GM12878 (cell line): ENCODE measurements around the gene LHFPL3. TPM values are rescaled to one million over a fixed set of nuclear protein-coding genes. Genes with fewer than 3 reads are reported as not detected.

Experiments
- ATAC-seq: fragments of 200-7000 bp; cut with Tn5 transposase; 3 replicates; pipeline ENCODE4 v1.9.1; 2020; ENCODE audit warnings: mild to moderate bottlenecking, moderate library complexity
- BruUV-seq: library from RNA; stranded (reverse); fragments of 400-500 nt; replicated peaks from 2 replicates; lab custom pipeline; 2021; lab: Mats Ljungman, UMichigan
- CTCF ChIA-PET: fragments of 300-600 bp; sonication (Branson Sonifier 250); formaldehyde crosslinking; extraction: SDS; loops from one replicate; lab custom pipeline; 2021; ENCODE audit warnings: inconsistent platforms; lab: Yijun Ruan, JAX
- POLR2A ChIA-PET: fragments of 350-600 bp; formaldehyde crosslinking; extraction: SDS; loops from one replicate; lab custom pipeline; 2021; ENCODE audit warnings: inconsistent platforms; lab: Charles Lee
- RAD21 ChIA-PET: fragments of 300-600 bp; sonication (Branson Sonifier 250); formaldehyde crosslinking; loops from one replicate; lab custom pipeline; 2023; ENCODE audit warnings: antibody characterized with exemption; ENCODE audit not compliant: unreplicated experiment; lab: Charles Lee
- SMC1A ChIA-PET: fragments of 300-600 bp; sonication (Branson Sonifier 250); formaldehyde crosslinking; loops from one replicate; lab custom pipeline; 2023; ENCODE audit not compliant: unreplicated experiment, uncharacterized antibody; lab: Charles Lee
- DNase-seq: peaks from one replicate; pipeline ENCODE4 v3.0.0-alpha.2; 2011; ENCODE audit warnings: low read depth, low spot score
- FAIRE-seq: peaks from 3 replicates; lab custom pipeline; 2011; peaks lifted over from hg19 to GRCh38; lab: Jason Lieb, UNC
- H2AFZ ChIP-seq: 2 replicates; pipeline ENCODE4 v1.6.0; 2011; ENCODE audit warnings: low read depth, low read length, control low read depth; ENCODE audit not compliant: control insufficient read depth
- H3K27ac ChIP-seq: 2 replicates; pipeline ENCODE4 v1.5.1; 2011; ENCODE audit warnings: control low read depth; ENCODE audit not compliant: control insufficient read depth, insufficient read depth
- H3K27me3 ChIP-seq, 2 experiments: replicated peaks in 1 of 2; 2 replicates each; pipeline versions ENCODE4 v1.6.0 to v1.6.1; 2011; ENCODE audit warnings: low read length in 1 of 2; ENCODE audit not compliant: control insufficient read depth in 2 of 2, insufficient read depth in 2 of 2
- H3K36me3 ChIP-seq, 2 experiments: 2 replicates each; pipeline ENCODE4 v1.5.1; 2011; ENCODE audit warnings: low read length in 1 of 2; ENCODE audit not compliant: control insufficient read depth in 2 of 2, insufficient read depth in 2 of 2
- H3K4me1 ChIP-seq: 2 replicates; pipeline ENCODE4 v1.6.1; 2011; ENCODE audit warnings: mild to moderate bottlenecking, low read length, moderate library complexity, mixed read lengths; ENCODE audit not compliant: control insufficient read depth, insufficient read depth
- H3K4me2 ChIP-seq: 2 replicates; pipeline ENCODE4 v1.6.0; 2011; ENCODE audit warnings: control low read depth; ENCODE audit not compliant: control insufficient read depth, insufficient read depth
- H3K4me3 ChIP-seq: fragments of 200-600 bp; sonication (generic); 2 replicates; pipeline ENCODE4 v1.5.1; 2016
- H3K79me2 ChIP-seq: 2 replicates; pipeline ENCODE4 v1.6.0; 2011; ENCODE audit warnings: low read length; ENCODE audit not compliant: control insufficient read depth, insufficient read depth
- H3K9ac ChIP-seq: 2 replicates; pipeline ENCODE4 v1.8.0; 2011; ENCODE audit warnings: low read length, control low read depth, mixed read lengths; ENCODE audit not compliant: control insufficient read depth, insufficient read depth
- H3K9me3 ChIP-seq: replicated peaks from 3 replicates; pipeline ENCODE4 v1.5.1; 2011; ENCODE audit warnings: mild to moderate bottlenecking, low read length; ENCODE audit not compliant: control insufficient read depth, insufficient read depth
- H4K20me1 ChIP-seq: 2 replicates; pipeline ENCODE4 v1.6.0; 2011; ENCODE audit not compliant: control insufficient read depth, insufficient read depth
- BHLHE40 ChIP-seq, 2 experiments: fragments of 450-650 bp in 1 of 2; IDR thresholded peaks; 2 replicates each; pipeline ENCODE4 v1.6.1; 2011 to 2017; ENCODE audit warnings: low read depth in 2 of 2, borderline replicate concordance in 1 of 2, improper control_type of control experiment in 1 of 2, low read length in 1 of 2, mild to moderate bottlenecking in 1 of 2
- BRCA1 ChIP-seq: IDR thresholded peaks from 2 replicates; pipeline ENCODE4 v1.6.1; 2011; ENCODE audit warnings: low read depth, low read length, improper control_type of control experiment
- ETV6 ChIP-seq, 2 experiments: fragments of 450-650 bp in 1 of 2; IDR thresholded peaks in 1 of 2; conservative IDR thresholded peaks in 1 of 2; 2 replicates each; pipeline ENCODE4 v1.6.1; 2014; ENCODE audit warnings: antibody characterized with exemption in 1 of 2, borderline replicate concordance in 1 of 2, low read depth in 1 of 2, mild to moderate bottlenecking in 1 of 2, moderate library complexity in 1 of 2
- EZH2 ChIP-seq: IDR thresholded peaks from 2 replicates; pipeline ENCODE4 v1.6.1; 2012; ENCODE audit warnings: low read depth, mild to moderate bottlenecking, control low read depth, inconsistent platforms, low read length, borderline replicate concordance; ENCODE audit not compliant: control insufficient read depth
- FOXK2 ChIP-seq: fragments of 450-650 bp; IDR thresholded peaks from 2 replicates; pipeline ENCODE4 v1.6.1; 2017; ENCODE audit warnings: mild to moderate bottlenecking, moderate library complexity
- HDAC2 ChIP-seq: fragments of 200-600 bp; sonication (generic); IDR thresholded peaks from 2 replicates; pipeline ENCODE4 v1.6.1; 2017
- HDGF ChIP-seq: fragments of 450-650 bp; IDR thresholded peaks from 2 replicates; pipeline ENCODE4 v1.6.1; 2016; ENCODE audit warnings: antibody characterized with exemption
- KDM1A ChIP-seq: fragments of 200-600 bp; sonication (generic); IDR thresholded peaks from 2 replicates; pipeline ENCODE4 v1.6.1; 2016; ENCODE audit warnings: borderline replicate concordance
- MAX ChIP-seq: IDR thresholded peaks from 2 replicates; pipeline ENCODE4 v1.6.1; 2012; ENCODE audit warnings: low read depth, low read length, improper control_type of control experiment
- MTA3 ChIP-seq: IDR thresholded peaks from 2 replicates; pipeline ENCODE4 v1.6.1; 2012; ENCODE audit warnings: low read length, inconsistent platforms, borderline replicate concordance
- MYC ChIP-seq: IDR thresholded peaks from 2 replicates; pipeline ENCODE4 v1.6.1; 2011; ENCODE audit warnings: mild to moderate bottlenecking, low read length, moderate library complexity, inconsistent platforms; ENCODE audit not compliant: insufficient read depth, insufficient replicate concordance, insufficient read length, severe bottlenecking
- TBL1XR1 ChIP-seq: IDR thresholded peaks from 2 replicates; pipeline ENCODE4 v1.6.1; 2012; ENCODE audit warnings: low read depth, low read length, improper control_type of control experiment
- ZBTB11 ChIP-seq: fragments of 450-650 bp; formaldehyde crosslinking; IDR thresholded peaks from 2 replicates; pipeline ENCODE4 v1.5.0; 2022; ENCODE audit warnings: mild to moderate bottlenecking, missing genetic modification characterization
- ZNF622 ChIP-seq: fragments of 450-650 bp; IDR thresholded peaks from 2 replicates; pipeline ENCODE4 v1.6.1; 2017; ENCODE audit warnings: mild to moderate bottlenecking, inconsistent platforms
- WGBS: methylation state at CpG from one replicate; pipeline ENCODE4 v1.1.6; 2016; ENCODE audit warnings: low lambda C conversion rate; ENCODE audit not compliant: insufficient replicate concordance, insufficient coverage; ENCODE audit errors: missing lambda C conversion rate; 5-methylcytosine and 5-hydroxymethylcytosine counted together
- in situ Hi-C: fragments of 300-500 bp; cut with MboI; formaldehyde crosslinking; loops from 9 replicates; pipeline ENCODE4 v1.14.3; 2018; ENCODE audit warnings: mixed read lengths
- intact Hi-C: fragments of 100-400 bp; cut with micrococcal nuclease; formaldehyde crosslinking; loops from one replicate; pipeline ENCODE4 v1.14.2; 2022; ENCODE audit not compliant: unreplicated experiment
- polyA plus RNA-seq, 11 experiments: library from polyadenylated mRNA; depleted of rRNA in 4 of 11; unstranded in 6 of 11; stranded (reverse) in 5 of 11; fragments of >200 nt; fragmentation: Nextera tagmentation in 4 of 11; fragmentation: Illumina TruSeq in 1 of 11; extraction: Ambion mirVana in 4 of 11; extraction: Trizol in 1 of 11; gene quantifications; 1 replicate in 1 of 11; 2 replicates in 10 of 11; pipeline versions ENCODE4 v1.2.1 to v1.2.3, GENCODE V29; 2011 to 2016; ENCODE audit warnings: inconsistent platforms in 2 of 11, missing spikeins in 2 of 11, low read depth in 1 of 11
- total RNA-seq, 4 experiments: library from RNA; depleted of rRNA in 3 of 4; stranded (reverse); fragments of >200 nt in 3 of 4; fragmentation: Illumina TruSeq in 1 of 4; extraction: Trizol in 1 of 4; gene quantifications; 2 replicates each; pipeline versions ENCODE4 v1.2.1 to v1.2.3, GENCODE V29; 2013 to 2021
- TF ChIP-seq, protein P1 (sequence below): IDR thresholded peaks from 2 replicates; pipeline ENCODE4 v1.6.1; 2012; ENCODE audit warnings: improper control_type of control experiment, low read depth, low read length; ENCODE audit not compliant: insufficient replicate concordance

LHFPL3 gene
- total and polyA plus RNA-seq, 10 of the 15 experiments (the other 5 are each of a cell fraction or from before 2014, with no cell fraction given): 0.09 TPM; not detected in 9

GRCh38 chr7:104657134-104657533 lies 328.7 kb downstream of the LHFPL3 start (continued):
- TF ChIP-seq ZBTB11: no peak
- no peak for TF ChIP-seq BRCA1
- no peak for TF ChIP-seq BHLHE40 (IDR thresholded peaks at IDR 0.05; ENCODE audit: borderline replicate concordance in 1 of 2, low read depth in 2 of 2, low read length in 1 of 2)
- TF ChIP-seq FOXK2: no peak
- no peak for TF ChIP-seq HDAC2
- no peak for TF ChIP-seq EZH2

DNA sequence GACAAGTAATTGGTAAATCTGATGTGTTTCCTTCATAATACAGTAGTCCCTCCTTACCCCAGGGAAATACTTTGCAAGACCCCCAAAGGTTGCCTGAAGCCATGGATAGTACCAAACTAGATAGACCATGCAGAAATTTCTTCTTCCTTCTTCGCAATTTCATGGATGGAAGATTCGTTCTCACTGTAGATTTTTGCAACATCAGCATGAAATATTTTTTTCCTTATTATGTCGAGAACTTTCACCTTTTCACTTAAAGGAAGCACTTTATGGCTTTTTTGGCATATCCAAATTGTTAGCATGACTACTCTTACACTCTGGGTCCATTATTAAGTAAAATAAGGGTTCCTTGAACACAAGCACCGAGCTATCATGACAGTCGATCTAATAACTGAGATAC lies 333.2 kb downstream of the LHFPL3 start:
- no peaks in the 10 kb centered on the region for H4K20me1 ChIP-seq
- H3K9ac ChIP-seq: no peak overlapping the region
- H3K79me2 ChIP-seq: no peaks in the 10 kb centered on the region
- no peak overlapping the region for H3K4me3 ChIP-seq
- POLR2A ChIA-PET: no interaction called here
- 21% methylated on average over 5 of the region's 5 CpGs for WGBS
- no peak overlapping the region for H3K27ac ChIP-seq
- DNase-seq (no peak), FAIRE-seq (no peak), ATAC-seq (no peak)
- no peak overlapping the region for H2AFZ ChIP-seq
- no peak overlapping the region for H3K4me2 ChIP-seq
- RAD21 ChIA-PET: no interaction called here
- intact Hi-C loops: no loop called here
- H3K9me3 ChIP-seq: no peaks in the 10 kb centered on the region
- no peaks in the 10 kb centered on the region for H3K36me3 ChIP-seq
- in situ Hi-C loops: no loop called here
- H3K27me3 ChIP-seq: no peaks in the 10 kb centered on the region; a peak in 1 of 4 replicates
- CTCF ChIA-PET: interaction anchor here (0.7 kb wide), 1 partner anchor 549 kb away, joined by 3 read pairs; no protein-coding TSS in a partner anchor
- SMC1A ChIA-PET: no interaction called here
- no TSS peak for BruUV-seq
- H3K4me1 ChIP-seq: no peaks in the 10 kb centered on the region
- TF ChIP-seq ZNF622 (no peak), MAX (no peak), TBL1XR1 (no peak), KDM1A (no peak), MTA3 (no peak), HDGF (no peak), ETV6 (conservative IDR thresholded peaks at IDR 0.05 in 1 of 2, IDR thresholded peaks at IDR 0.05 in 1 of 2; ENCODE audit: borderline replicate concordance in 1 of 2, low read depth in 1 of 2) (no peak), MYC (no peak)
- TF ChIP-seq, protein P1, sequence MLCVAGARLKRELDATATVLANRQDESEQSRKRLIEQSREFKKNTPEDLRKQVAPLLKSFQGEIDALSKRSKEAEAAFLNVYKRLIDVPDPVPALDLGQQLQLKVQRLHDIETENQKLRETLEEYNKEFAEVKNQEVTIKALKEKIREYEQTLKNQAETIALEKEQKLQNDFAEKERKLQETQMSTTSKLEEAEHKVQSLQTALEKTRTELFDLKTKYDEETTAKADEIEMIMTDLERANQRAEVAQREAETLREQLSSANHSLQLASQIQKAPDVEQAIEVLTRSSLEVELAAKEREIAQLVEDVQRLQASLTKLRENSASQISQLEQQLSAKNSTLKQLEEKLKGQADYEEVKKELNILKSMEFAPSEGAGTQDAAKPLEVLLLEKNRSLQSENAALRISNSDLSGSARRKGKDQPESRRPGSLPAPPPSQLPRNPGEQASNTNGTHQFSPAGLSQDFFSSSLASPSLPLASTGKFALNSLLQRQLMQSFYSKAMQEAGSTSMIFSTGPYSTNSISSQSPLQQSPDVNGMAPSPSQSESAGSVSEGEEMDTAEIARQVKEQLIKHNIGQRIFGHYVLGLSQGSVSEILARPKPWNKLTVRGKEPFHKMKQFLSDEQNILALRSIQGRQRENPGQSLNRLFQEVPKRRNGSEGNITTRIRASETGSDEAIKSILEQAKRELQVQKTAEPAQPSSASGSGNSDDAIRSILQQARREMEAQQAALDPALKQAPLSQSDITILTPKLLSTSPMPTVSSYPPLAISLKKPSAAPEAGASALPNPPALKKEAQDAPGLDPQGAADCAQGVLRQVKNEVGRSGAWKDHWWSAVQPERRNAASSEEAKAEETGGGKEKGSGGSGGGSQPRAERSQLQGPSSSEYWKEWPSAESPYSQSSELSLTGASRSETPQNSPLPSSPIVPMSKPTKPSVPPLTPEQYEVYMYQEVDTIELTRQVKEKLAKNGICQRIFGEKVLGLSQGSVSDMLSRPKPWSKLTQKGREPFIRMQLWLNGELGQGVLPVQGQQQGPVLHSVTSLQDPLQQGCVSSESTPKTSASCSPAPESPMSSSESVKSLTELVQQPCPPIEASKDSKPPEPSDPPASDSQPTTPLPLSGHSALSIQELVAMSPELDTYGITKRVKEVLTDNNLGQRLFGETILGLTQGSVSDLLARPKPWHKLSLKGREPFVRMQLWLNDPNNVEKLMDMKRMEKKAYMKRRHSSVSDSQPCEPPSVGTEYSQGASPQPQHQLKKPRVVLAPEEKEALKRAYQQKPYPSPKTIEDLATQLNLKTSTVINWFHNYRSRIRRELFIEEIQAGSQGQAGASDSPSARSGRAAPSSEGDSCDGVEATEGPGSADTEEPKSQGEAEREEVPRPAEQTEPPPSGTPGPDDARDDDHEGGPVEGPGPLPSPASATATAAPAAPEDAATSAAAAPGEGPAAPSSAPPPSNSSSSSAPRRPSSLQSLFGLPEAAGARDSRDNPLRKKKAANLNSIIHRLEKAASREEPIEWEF: no peak
